Measurements from ENCODE around the gene ITGA11. TPM values are rescaled to one million over a fixed set of nuclear protein-coding genes. Genes with fewer than 3 reads are reported as not detected.

The ITGA11 gene
- total and polyA plus RNA-seq, 2 donors (not counting 1 experiment from before 2014, with no cell fraction given): not detected

GRCh38 chr15:68475449-68475848 lies 43.5 kb upstream of the ITGA11 start:
- Histone ChIP-seq H3K79me2 (ENCODE audit: control insufficient read depth, insufficient read depth, low read length) (no peaks in the 10 kb centered on the region), H3K4me1 (ENCODE audit: control insufficient read depth in 2 of 2, insufficient read depth in 2 of 2, low read length in 2 of 2) (no peaks in the 10 kb centered on the region), H3K9me3 (ENCODE audit: control extremely low read depth in 1 of 3, control insufficient read depth in 2 of 3, insufficient read depth in 1 of 3, low read length in 2 of 3) (peaks cover 0 to 1% (median 0%) of the 10 kb centered on the region in 3 donors), H3K4me2 (replicated peaks; ENCODE audit: low read depth, low read length, poor library complexity, severe bottlenecking) (no peak overlapping the region), H3K27ac (ENCODE audit: low read length in 2 of 2) (no peak overlapping the region), H3K36me3 (replicated peaks in 1 of 2; ENCODE audit: control extremely low read depth in 1 of 2, control insufficient read depth in 1 of 2, extremely low read depth in 1 of 2, insufficient read depth in 2 of 2, low read length in 1 of 2) (no peaks in the 10 kb centered on the region), H3K4me3 (ENCODE audit: control extremely low read depth in 1 of 5, extremely low read depth in 1 of 5, insufficient read depth in 1 of 5, low read depth in 2 of 5, low read length in 4 of 5) (no peak overlapping the region), H2AFZ (ENCODE audit: insufficient read depth, low read depth, low read length, poor library complexity, severe bottlenecking) (no peak overlapping the region), H3K27me3 (replicated peaks in 1 of 4; ENCODE audit: control extremely low read depth in 1 of 4, control insufficient read depth in 3 of 4, insufficient read depth in 4 of 4, low read length in 3 of 4) (peaks cover 0 to 2% (median 0%) of the 10 kb centered on the region in 4 experiments), H4K20me1 (ENCODE audit: control insufficient read depth, insufficient read depth, low read length, poor library complexity, severe bottlenecking) (no peaks in the 10 kb centered on the region), H3K9ac (ENCODE audit: low read length) (no peak overlapping the region)
- POLR2A ChIA-PET: interaction anchor here (0.6 kb wide), 1 partner anchor 222 kb away, joined by 5 read pairs; no protein-coding TSS in a partner anchor
- intact Hi-C loops (cut with micrococcal nuclease): no loop called here
- TF ChIP-seq EZH2 (IDR thresholded peaks at IDR 0.05; ENCODE audit: borderline replicate concordance, insufficient read depth, low read depth, low read length, poor library complexity, severe bottlenecking): no peak
- no peak for TF ChIP-seq CTCF (IDR thresholded peaks at IDR 0.05)
- H3K9me3 Mint-ChIP-seq (ENCODE audit: insufficient read depth): no peaks in the 10 kb centered on the region
- no peak for DNase-seq
- H3K4me1 Mint-ChIP-seq: no peaks in the 10 kb centered on the region
- no peak overlapping the region for H3K4me3 Mint-ChIP-seq
- no peak overlapping the region for H3K27ac Mint-ChIP-seq
- no peak for ATAC-seq (ENCODE audit: low read depth)
- H3K27me3 Mint-ChIP-seq: peaks cover 22% of the 10 kb centered on the region
- CTCF ChIA-PET: no interaction called here

- H3K9ac ChIP-seq (ENCODE audit: low read length): no peak overlapping the region
- ATAC-seq (ENCODE audit: low read depth) (no peak), DNase-seq (no peak)
- Mint-ChIP-seq H3K9me3 (ENCODE audit: insufficient read depth) (no peaks in the 10 kb centered on the region), H3K4me3 (no peak overlapping the region), H3K27me3 (peaks cover 21% of the 10 kb centered on the region), H3K27ac (no peak overlapping the region), H3K4me1 (no peaks in the 10 kb centered on the region)
- POLR2A ChIA-PET: no interaction called here
- peaks cover 0 to 1% (median 0%) of the 10 kb centered on the region in 3 donors for H3K9me3 ChIP-seq (ENCODE audit: control extremely low read depth in 1 of 3, control insufficient read depth in 2 of 3, insufficient read depth in 1 of 3, low read length in 2 of 3)
- intact Hi-C loops (cut with micrococcal nuclease): no loop called here
- H3K79me2 ChIP-seq (ENCODE audit: control insufficient read depth, insufficient read depth, low read length): no peaks in the 10 kb centered on the region
- no peak overlapping the region for H3K4me3 ChIP-seq (ENCODE audit: control extremely low read depth in 1 of 5, extremely low read depth in 1 of 5, insufficient read depth in 1 of 5, low read depth in 2 of 5, low read length in 4 of 5)
- TF ChIP-seq EZH2 (IDR thresholded peaks at IDR 0.05; ENCODE audit: borderline replicate concordance, insufficient read depth, low read depth, low read length, poor library complexity, severe bottlenecking): no peak
- TF ChIP-seq CTCF (IDR thresholded peaks at IDR 0.05): no peak
- no peak overlapping the region for H2AFZ ChIP-seq (ENCODE audit: insufficient read depth, low read depth, low read length, poor library complexity, severe bottlenecking)
- no peaks in the 10 kb centered on the region for H3K36me3 ChIP-seq (replicated peaks in 1 of 2; ENCODE audit: control extremely low read depth in 1 of 2, control insufficient read depth in 1 of 2, extremely low read depth in 1 of 2, insufficient read depth in 2 of 2, low read length in 1 of 2)
- WGBS (ENCODE audit: insufficient coverage): 83% methylated on average over 1 of the region's 5 CpGs
- H3K4me1 ChIP-seq (ENCODE audit: control insufficient read depth in 2 of 2, insufficient read depth in 2 of 2, low read length in 2 of 2): no peaks in the 10 kb centered on the region
- H4K20me1 ChIP-seq (ENCODE audit: control insufficient read depth, insufficient read depth, low read length, poor library complexity, severe bottlenecking): no peaks in the 10 kb centered on the region
- CTCF ChIA-PET: no interaction called here
- H3K4me2 ChIP-seq (replicated peaks; ENCODE audit: low read depth, low read length, poor library complexity, severe bottlenecking): no peak overlapping the region
- H3K27ac ChIP-seq (ENCODE audit: low read length in 2 of 2): no peak overlapping the region
- no peaks in the 10 kb centered on the region for H3K27me3 ChIP-seq (replicated peaks in 1 of 4; ENCODE audit: control extremely low read depth in 1 of 4, control insufficient read depth in 3 of 4, insufficient read depth in 4 of 4, low read length in 3 of 4)
These were observed 39.6 kb upstream of the ITGA11 start for GRCh38 chr15:68471541-68471940.
